NOMO-1 (cell line): ENCODE data around the gene DXO.
"Not testable (repeated sequence)": the region's sequence is repeated elsewhere in the genome, so short reads cannot be mapped to it uniquely, and the experiment has no call there.

Experiments used
- DNase-seq, 2 experiments: peaks; one replicate each; lab custom pipeline; 2025; ENCODE audit not compliant: unreplicated experiment in 2 of 2; lab: John Stamatoyannopoulos, UW

Gene DXO

GRCh38 chr6:31932137-31932536, 39.8 kb downstream of the DXO start:
- DNase-seq = not testable (repeated sequence)

- DNase-seq = no peak
Observed at GRCh38 chr6:31930962-31931361, 41.0 kb downstream of the DXO start.

- DNase-seq = no peak
Observed at GRCh38 chr6:31928672-31928939, 43.3 kb downstream of the DXO start.

GRCh38 chr6:31927863-31928671, 43.9 kb downstream of the DXO start:
- DNase-seq = no peak

- no peak for DNase-seq
Observed at GRCh38 chr6:31927242-31927862, 44.6 kb downstream of the DXO start, which contains the start of gene C2. TSS of gene C2 (plus strand) at chr6:31927717. CDS start at chr6:31927753, 36 bp downstream.

- DNase-seq = no peak
Observed at GRCh38 chr6:31922942-31923341, 49.0 kb downstream of the DXO start.

GRCh38 chr6:31920811-31921210, 51.1 kb downstream of the DXO start:
- DNase-seq = peak; percentile 45 to 65
